Hepatocyte (in vitro differentiated cells): ENCODE data around the gene NXPH4. TPM values are rescaled to one million over a fixed set of nuclear protein-coding genes. Genes with fewer than 3 reads are reported as not detected.

Source experiments
- DNase-seq: peaks from one replicate; pipeline ENCODE4 v3.0.0-alpha.2; 2016; ENCODE audit warnings: low spot score
- H2AFZ ChIP-seq: fragments of 200-600 bp; sonication (generic); 2 replicates; pipeline ENCODE4 v1.6.0; 2016; ENCODE audit warnings: antibody characterized with exemption, mild to moderate bottlenecking
- H3K27ac ChIP-seq: fragments of 200-600 bp; sonication (generic); 2 replicates; pipeline ENCODE4 v1.5.1; 2016; ENCODE audit warnings: mild to moderate bottlenecking
- H3K27me3 ChIP-seq: fragments of 200-600 bp; sonication (generic); 2 replicates; pipeline ENCODE4 v1.6.1; 2016
- H3K36me3 ChIP-seq: fragments of 200-600 bp; sonication (generic); replicated peaks from 2 replicates; pipeline ENCODE4 v1.5.1; 2016; ENCODE audit warnings: low read depth; ENCODE audit not compliant: insufficient read depth
- H3K4me1 ChIP-seq: fragments of 200-600 bp; sonication (generic); 2 replicates; pipeline ENCODE4 v1.5.1; 2016; ENCODE audit warnings: mild to moderate bottlenecking, moderate library complexity; ENCODE audit not compliant: insufficient read depth
- H3K4me2 ChIP-seq: fragments of 200-600 bp; sonication (generic); 2 replicates; pipeline ENCODE4 v1.6.0; 2016
- H3K4me3 ChIP-seq: fragments of 200-600 bp; sonication (generic); 2 replicates; pipeline ENCODE4 v1.5.1; 2016; ENCODE audit warnings: mild to moderate bottlenecking
- H3K79me2 ChIP-seq: fragments of 200-600 bp; sonication (generic); 2 replicates; pipeline ENCODE4 v1.6.0; 2017; ENCODE audit warnings: mild to moderate bottlenecking
- H3K9me2 ChIP-seq: fragments of 200-600 bp; sonication (generic); replicated peaks from 2 replicates; pipeline ENCODE4 v1.6.0; 2017; ENCODE audit warnings: mild to moderate bottlenecking; ENCODE audit not compliant: insufficient read depth
- H3K9me3 ChIP-seq: fragments of 200-600 bp; sonication (generic); 2 replicates; pipeline ENCODE4 v1.5.1; 2016; ENCODE audit warnings: low read depth, mild to moderate bottlenecking
- H4K20me1 ChIP-seq: fragments of 200-600 bp; sonication (generic); 2 replicates; pipeline ENCODE4 v1.6.0; 2016; ENCODE audit warnings: mild to moderate bottlenecking; ENCODE audit not compliant: insufficient read depth, poor library complexity, severe bottlenecking
- EZH2 ChIP-seq: fragments of 200-600 bp; sonication (generic); IDR thresholded peaks from 2 replicates; pipeline ENCODE4 v1.6.1; 2016; ENCODE audit warnings: antibody characterized with exemption, mild to moderate bottlenecking, borderline replicate concordance
- EZH2phosphoT487 ChIP-seq: fragments of 200-600 bp; sonication (generic); IDR thresholded peaks from one replicate; pipeline ENCODE4 v1.6.1; 2018; ENCODE audit warnings: antibody characterized with exemption, mild to moderate bottlenecking, low read depth, moderate library complexity; ENCODE audit not compliant: unreplicated experiment, severe bottlenecking
- WGBS: methylation state at CpG from one replicate; pipeline ENCODE4 v1.1.6; 2016; ENCODE audit warnings: low lambda C conversion rate; ENCODE audit errors: missing lambda C conversion rate; 5-methylcytosine and 5-hydroxymethylcytosine counted together
- polyA plus RNA-seq: library from polyadenylated mRNA; unstranded; fragments of >200 nt; fragmentation: Nextera tagmentation; extraction: Ambion mirVana; gene quantifications from 2 replicates; pipeline ENCODE4 v1.2.1, GENCODE V29; 2016
- total RNA-seq: library from RNA; depleted of rRNA; stranded (reverse); fragments of >200 nt; gene quantifications from 2 replicates; pipeline ENCODE4 v1.2.3, GENCODE V29; 2014
- TF ChIP-seq, protein P1 (sequence below): fragments of 200-600 bp; sonication (generic); IDR thresholded peaks from 2 replicates; pipeline ENCODE4 v1.5.1; 2016; ENCODE audit warnings: antibody characterized with exemption, mild to moderate bottlenecking; ENCODE audit not compliant: poor library complexity

Gene NXPH4
- total and polyA plus RNA-seq, 2 experiments from 2014 or later, result 1.1 to 3.3 TPM

DNA sequence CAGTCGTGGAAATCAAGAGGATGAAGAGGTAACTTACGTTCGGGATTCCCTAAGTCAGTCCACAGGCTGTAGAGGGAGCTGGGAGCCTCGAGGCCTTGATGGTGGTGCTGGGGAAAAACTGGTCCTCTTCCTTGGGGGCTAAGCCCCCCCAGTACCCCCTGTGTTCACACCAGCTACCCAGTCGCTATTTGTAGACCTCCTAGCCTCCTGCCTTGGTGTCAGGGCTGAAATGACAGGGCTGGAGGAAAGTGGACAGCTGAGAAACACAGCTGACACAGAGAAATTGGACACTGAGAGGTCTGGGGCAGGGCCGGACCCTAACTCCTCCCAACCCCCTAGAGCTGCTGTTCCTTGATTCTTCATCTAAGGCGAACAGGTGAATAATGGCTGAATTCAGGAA, 34.4 kb downstream of the NXPH4 start, which contains the start of gene STAC3:
Gene STAC3, minus strand, starts transcription at position 232 of the 400 bp plus-strand sequence. CDS start 1,551 bp downstream, outside the sequence.
- Histone ChIP-seq H3K9me3 (no peaks in the 10 kb centered on the region), H3K27me3 (no peaks in the 10 kb centered on the region), H3K27ac (no peak within 1 kb of the TSS), H3K4me2 (no peak within 1 kb of the TSS), H3K9me2 (no peaks in the 10 kb centered on the region), H4K20me1 (no peaks in the 10 kb centered on the region), H3K79me2 (no peaks in the 10 kb centered on the region), H3K4me1 (no peaks in the 10 kb centered on the region), H2AFZ (no peak within 1 kb of the TSS), H3K4me3 (no peak within 1 kb of the TSS), H3K36me3 (no peaks in the 10 kb centered on the region)
- WGBS, result 78% methylated on average over 7 of the region's 7 CpGs
- TF ChIP-seq, protein P1, sequence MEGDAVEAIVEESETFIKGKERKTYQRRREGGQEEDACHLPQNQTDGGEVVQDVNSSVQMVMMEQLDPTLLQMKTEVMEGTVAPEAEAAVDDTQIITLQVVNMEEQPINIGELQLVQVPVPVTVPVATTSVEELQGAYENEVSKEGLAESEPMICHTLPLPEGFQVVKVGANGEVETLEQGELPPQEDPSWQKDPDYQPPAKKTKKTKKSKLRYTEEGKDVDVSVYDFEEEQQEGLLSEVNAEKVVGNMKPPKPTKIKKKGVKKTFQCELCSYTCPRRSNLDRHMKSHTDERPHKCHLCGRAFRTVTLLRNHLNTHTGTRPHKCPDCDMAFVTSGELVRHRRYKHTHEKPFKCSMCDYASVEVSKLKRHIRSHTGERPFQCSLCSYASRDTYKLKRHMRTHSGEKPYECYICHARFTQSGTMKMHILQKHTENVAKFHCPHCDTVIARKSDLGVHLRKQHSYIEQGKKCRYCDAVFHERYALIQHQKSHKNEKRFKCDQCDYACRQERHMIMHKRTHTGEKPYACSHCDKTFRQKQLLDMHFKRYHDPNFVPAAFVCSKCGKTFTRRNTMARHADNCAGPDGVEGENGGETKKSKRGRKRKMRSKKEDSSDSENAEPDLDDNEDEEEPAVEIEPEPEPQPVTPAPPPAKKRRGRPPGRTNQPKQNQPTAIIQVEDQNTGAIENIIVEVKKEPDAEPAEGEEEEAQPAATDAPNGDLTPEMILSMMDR, result no peak
- no peak for TF ChIP-seq EZH2
- no peak for TF ChIP-seq EZH2phosphoT487
- no peak for DNase-seq

DNA sequence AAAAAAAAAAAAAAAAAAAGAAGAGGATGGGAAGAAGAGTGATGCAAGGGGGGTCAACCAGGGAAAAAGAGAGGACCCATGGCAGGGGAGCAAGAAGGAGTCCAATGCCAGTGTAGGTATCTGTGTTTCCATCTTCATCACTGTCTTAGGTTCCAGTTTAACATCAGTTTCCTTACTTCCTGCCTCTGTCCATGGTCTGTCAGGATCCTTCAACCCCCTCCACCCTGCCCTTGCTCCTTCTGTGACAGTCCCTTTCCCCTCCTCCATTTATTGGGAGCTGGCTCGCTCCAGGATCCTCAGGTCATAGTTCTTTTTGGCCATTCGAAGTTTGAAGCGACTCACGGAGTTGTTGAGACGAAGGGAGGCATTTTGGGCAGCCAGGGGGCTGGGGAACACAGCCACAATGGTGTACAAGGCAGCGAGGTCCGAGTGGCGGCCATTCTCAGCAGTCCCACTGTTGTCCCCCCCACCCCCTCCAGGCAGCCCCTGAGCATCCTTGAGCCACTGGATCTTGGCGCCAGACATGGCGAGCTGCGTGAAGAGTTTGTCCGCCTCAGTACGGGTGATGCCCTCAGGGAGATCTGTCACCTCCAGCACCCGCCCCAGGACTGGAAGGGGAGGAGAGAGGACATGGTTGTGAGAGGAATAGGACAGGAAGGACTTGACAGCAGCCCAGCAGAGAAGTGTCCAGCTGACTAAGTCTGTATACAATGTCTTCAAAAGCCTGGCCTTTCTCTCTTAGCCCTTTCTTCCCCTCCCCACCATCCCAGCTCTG, 38.1 kb downstream of the NXPH4 start:
- Histone ChIP-seq H3K4me2 (no peak overlapping the region), H3K4me1 (no peaks in the 10 kb centered on the region), H3K4me3 (no peak overlapping the region), H3K27me3 (no peaks in the 10 kb centered on the region), H3K79me2 (no peaks in the 10 kb centered on the region), H3K27ac (no peak overlapping the region), H4K20me1 (no peaks in the 10 kb centered on the region), H3K9me3 (no peaks in the 10 kb centered on the region), H3K36me3 (no peaks in the 10 kb centered on the region), H3K9me2 (no peaks in the 10 kb centered on the region), H2AFZ (no peak overlapping the region)
- WGBS, result 97% methylated on average over 13 of the region's 14 CpGs
- TF ChIP-seq EZH2phosphoT487 (no peak), EZH2 (no peak)
- TF ChIP-seq, protein P1, result no peak
- no peak for DNase-seq

DNA sequence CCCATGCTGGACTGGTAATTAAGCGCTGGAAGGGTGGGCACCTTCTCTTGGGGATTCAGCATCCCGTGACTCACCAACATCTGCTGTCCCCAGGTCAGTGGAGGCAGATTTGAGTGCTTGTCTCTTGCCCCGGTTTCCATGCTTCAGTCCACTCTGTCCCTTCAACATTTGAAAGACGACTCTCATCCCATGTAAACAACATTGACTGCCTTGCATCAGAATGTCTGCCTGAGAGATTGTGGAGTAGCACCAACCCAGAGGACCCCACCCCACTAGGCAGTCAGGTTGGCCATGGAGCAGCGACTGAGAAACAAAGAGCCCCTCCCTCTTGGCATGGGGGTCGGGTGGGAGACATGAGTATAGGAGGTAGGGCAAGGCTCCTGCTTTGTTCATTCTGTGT, 39.3 kb downstream of the NXPH4 start:
- no peak for DNase-seq
- Histone ChIP-seq H3K36me3 (no peaks in the 10 kb centered on the region), H4K20me1 (no peaks in the 10 kb centered on the region), H3K9me2 (no peaks in the 10 kb centered on the region), H3K4me3 (no peak overlapping the region), H3K4me2 (no peak overlapping the region), H3K27me3 (no peaks in the 10 kb centered on the region), H3K4me1 (no peaks in the 10 kb centered on the region), H3K27ac (no peak overlapping the region), H2AFZ (no peak overlapping the region), H3K79me2 (no peaks in the 10 kb centered on the region), H3K9me3 (no peaks in the 10 kb centered on the region)
- no peak for TF ChIP-seq EZH2phosphoT487
- TF ChIP-seq, protein P1, result no peak
- TF ChIP-seq EZH2, result no peak
- WGBS, result 96% methylated on average over 6 of the region's 6 CpGs
